Stimulated activated CD8-positive, alpha-beta memory T cell treated with anti-CD3 and anti-CD28 coated beads, Interleukin-12 subunit alpha, Interleukin-12 subunit beta, amount 100 ng/mL, for 24 hours (primary cell): ENCODE results near the gene SLC9A3.
"Not testable (repeated sequence)": the region's sequence is repeated elsewhere in the genome, so short reads cannot be mapped to it uniquely, and the experiment has no call there.

Experiments used
- DNase-seq: peaks from one replicate; pipeline ENCODE4 v3.0.0-alpha.2; 2020; ENCODE audit errors: extremely low read depth

The SLC9A3 gene

GRCh38 chr5:507986-508575, 16.2 kb downstream of the SLC9A3 start:
- DNase-seq = not testable (repeated sequence)

- DNase-seq = no peak
These were observed 18.2 kb downstream of the SLC9A3 start for GRCh38 chr5:505951-506525.

- no peak for DNase-seq
These were observed 19.7 kb downstream of the SLC9A3 start for GRCh38 chr5:504326-505154.

GRCh38 chr5:502325-503079, 21.7 kb downstream of the SLC9A3 start:
- DNase-seq = no peak

- no peak for DNase-seq
These were observed 22.4 kb downstream of the SLC9A3 start for GRCh38 chr5:501831-502184.

- DNase-seq = no peak
These were observed 23.0 kb downstream of the SLC9A3 start for GRCh38 chr5:501105-501830.

- no peak for DNase-seq
These were observed 23.8 kb downstream of the SLC9A3 start for GRCh38 chr5:500491-500890.

GRCh38 chr5:499233-500209, 24.7 kb downstream of the SLC9A3 start:
- no peak for DNase-seq

GRCh38 chr5:497871-498509, 26.3 kb downstream of the SLC9A3 start:
- DNase-seq = no peak

GRCh38 chr5:497090-497700, 27.1 kb downstream of the SLC9A3 start:
- DNase-seq = no peak

GRCh38 chr5:496028-496427, 28.2 kb downstream of the SLC9A3 start:
- no peak for DNase-seq

- no peak for DNase-seq
These were observed 29.5 kb downstream of the SLC9A3 start for GRCh38 chr5:494667-495255.

GRCh38 chr5:493758-494157, 30.5 kb downstream of the SLC9A3 start:
- no peak for DNase-seq

GRCh38 chr5:493119-493701, 31.0 kb downstream of the SLC9A3 start:
- no peak for DNase-seq

- DNase-seq = no peak
These were observed 31.8 kb downstream of the SLC9A3 start for GRCh38 chr5:492314-492893.

- no peak for DNase-seq
These were observed 32.4 kb downstream of the SLC9A3 start for GRCh38 chr5:491856-492155.

GRCh38 chr5:491119-491855, 33.0 kb downstream of the SLC9A3 start:
- DNase-seq = no peak
